Activated CD4-positive, alpha-beta memory T cell treated with anti-CD3 and anti-CD28 coated beads for 36 hours (primary cell): Measurements from ENCODE around the gene HDHD2. TPM values are rescaled to one million over a fixed set of nuclear protein-coding genes. Genes with fewer than 3 reads are reported as not detected.
"Not testable (repeated sequence)": the region's sequence is repeated elsewhere in the genome, so short reads cannot be mapped to it uniquely, and the experiment has no call there.

Source experiments
- CTCF ChIA-PET: fragments of 350-600 bp; sonication (Branson Sonifier 250); formaldehyde crosslinking; loops from one replicate; lab custom pipeline; 2021; ENCODE audit warnings: antibody characterized with exemption, inconsistent platforms; lab: Charles Lee
- POLR2A ChIA-PET: fragments of 350-600 bp; sonication (Branson Sonifier 250); formaldehyde crosslinking; loops from one replicate; lab custom pipeline; 2021; ENCODE audit warnings: antibody characterized with exemption; lab: Charles Lee
- DNase-seq: peaks from one replicate; pipeline ENCODE4 v3.0.0-alpha.2; 2020
- H3K27ac Mint-ChIP-seq: one replicate; pipeline ENCODE4 v1.8.0; 2021; ENCODE audit warnings: mixed read lengths
- H3K27me3 Mint-ChIP-seq: one replicate; pipeline ENCODE4 v1.8.0; 2021; ENCODE audit warnings: mixed read lengths
- H3K36me3 Mint-ChIP-seq: one replicate; pipeline ENCODE4 v1.8.0; 2021; ENCODE audit warnings: mixed read lengths
- H3K4me1 Mint-ChIP-seq: one replicate; pipeline ENCODE4 v1.8.0; 2021; ENCODE audit warnings: low read depth, mixed read lengths
- H3K4me3 Mint-ChIP-seq: one replicate; pipeline ENCODE4 v1.8.0; 2021; ENCODE audit warnings: mild to moderate bottlenecking, mixed read lengths
- H3K9me3 Mint-ChIP-seq: one replicate; pipeline ENCODE4 v1.8.0; 2021; ENCODE audit warnings: mixed read lengths
- intact Hi-C: fragments of 100-400 bp; cut with micrococcal nuclease; formaldehyde crosslinking; loops from one replicate; pipeline ENCODE4 v1.15.1; 2023
- total RNA-seq, 2 experiments: library from RNA; stranded (reverse); gene quantifications; one replicate each; pipeline ENCODE4 v1.2.3, GENCODE V29; 2021

HDHD2 gene, protein sequence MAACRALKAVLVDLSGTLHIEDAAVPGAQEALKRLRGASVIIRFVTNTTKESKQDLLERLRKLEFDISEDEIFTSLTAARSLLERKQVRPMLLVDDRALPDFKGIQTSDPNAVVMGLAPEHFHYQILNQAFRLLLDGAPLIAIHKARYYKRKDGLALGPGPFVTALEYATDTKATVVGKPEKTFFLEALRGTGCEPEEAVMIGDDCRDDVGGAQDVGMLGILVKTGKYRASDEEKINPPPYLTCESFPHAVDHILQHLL
- 10 to 100 TPM; 26.4 to 32.9 TPM for total RNA-seq

- peaks cover 11% of the 10 kb centered on the region for H3K36me3 Mint-ChIP-seq
- no peaks in the 10 kb centered on the region for H3K27me3 Mint-ChIP-seq
- ChIA-PET CTCF (interaction anchor here (0.7 to 2.3 kb wide), 5 partner anchors 9 to 55 kb away, joined by 3 to 12 read pairs (median 3); no protein-coding TSS in a partner anchor), POLR2A (interaction anchor here (0.5 to 1.1 kb wide), 6 partner anchors 13 to 1301 kb away, joined by 3 to 8 read pairs (median 3); partner anchors contain the start of genes KATNAL2 and PIAS2)
- H3K4me1 Mint-ChIP-seq: peaks cover 33% of the 10 kb centered on the region
- intact Hi-C loops: loop anchor here (1.0 to 2.0 kb wide), 4 partner anchors 26 to 781 kb away; partner anchors contain the start of genes IER3IP1, KATNAL2, PIAS2 and SMAD2
- H3K9me3 Mint-ChIP-seq: no peaks in the 10 kb centered on the region
- peak; percentile 88 for DNase-seq
- peak within 1 kb of the TSS; percentile 91 for H3K27ac Mint-ChIP-seq
- H3K4me3 Mint-ChIP-seq: peak within 1 kb of the TSS; percentile 89
These were observed at the start of gene HDHD2 for GRCh38 chr18:47150029-47150823. HDHD2 (minus strand) TSS chr18:47150500; CDS start chr18:47136439, 14,061 bp downstream.

GRCh38 chr18:47195961-47196360 lies 45.7 kb upstream of the HDHD2 start:
- H3K27ac Mint-ChIP-seq, H3K4me3 Mint-ChIP-seq, H3K4me1 Mint-ChIP-seq, H3K36me3 Mint-ChIP-seq, POLR2A ChIA-PET, intact Hi-C loops, H3K9me3 Mint-ChIP-seq, DNase-seq: not testable (repeated sequence)
- CTCF ChIA-PET: interaction anchor here (0.7 kb wide), 1 partner anchor 275 kb away, joined by 3 read pairs; no protein-coding TSS in a partner anchor
- H3K27me3 Mint-ChIP-seq: peaks cover 18% of the 10 kb centered on the region

- ChIA-PET CTCF (no interaction called here), POLR2A (no interaction called here)
- Mint-ChIP-seq H3K27me3 (peaks cover 24% of the 10 kb centered on the region), H3K9me3 (no peaks in the 10 kb centered on the region), H3K4me1 (no peaks in the 10 kb centered on the region), H3K4me3 (no peak overlapping the region), H3K27ac (no peak overlapping the region), H3K36me3 (no peaks in the 10 kb centered on the region)
- no peak for DNase-seq
- intact Hi-C loops: no loop called here
These were observed 41.7 kb upstream of the HDHD2 start for GRCh38 chr18:47191961-47192360.

DNA sequence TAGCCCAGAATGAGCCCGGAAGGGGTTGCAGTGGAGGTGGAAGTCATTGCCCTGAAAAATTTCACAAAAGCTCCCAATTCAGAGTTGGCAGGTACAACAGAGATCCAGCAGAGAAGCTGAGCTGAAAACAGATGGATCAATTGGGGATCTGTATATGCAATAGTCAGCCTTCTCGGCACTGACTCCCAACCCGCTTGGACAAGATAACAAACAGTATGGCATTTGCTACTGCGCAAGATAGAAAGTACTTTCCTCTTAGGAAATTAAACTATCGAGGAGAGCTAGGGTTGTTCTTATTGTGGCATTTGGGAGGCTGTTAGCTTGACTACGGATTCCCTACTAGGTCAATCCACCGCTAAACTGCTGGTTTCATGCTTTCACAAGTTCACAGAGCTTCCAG lies 37.4 kb upstream of the HDHD2 start:
- Mint-ChIP-seq H3K36me3 (peaks cover 8% of the 10 kb centered on the region), H3K4me1 (no peaks in the 10 kb centered on the region), H3K9me3 (peaks cover 20% of the 10 kb centered on the region), H3K4me3 (no peak overlapping the region), H3K27me3 (peaks cover 15% of the 10 kb centered on the region), H3K27ac (no peak overlapping the region)
- ChIA-PET POLR2A (no interaction called here), CTCF (no interaction called here)
- no peak for DNase-seq
- intact Hi-C loops: no loop called here

- Mint-ChIP-seq H3K36me3 (peaks cover 8% of the 10 kb centered on the region), H3K4me1 (no peaks in the 10 kb centered on the region), H3K9me3 (peaks cover 20% of the 10 kb centered on the region), H3K27ac (no peak overlapping the region), H3K27me3 (peaks cover 10% of the 10 kb centered on the region), H3K4me3 (no peak overlapping the region)
- ChIA-PET CTCF (no interaction called here), POLR2A (no interaction called here)
- peak; percentile 14 for DNase-seq
- intact Hi-C loops: no loop called here
These were observed 34.2 kb upstream of the HDHD2 start for GRCh38 chr18:47184419-47185050.

DNA sequence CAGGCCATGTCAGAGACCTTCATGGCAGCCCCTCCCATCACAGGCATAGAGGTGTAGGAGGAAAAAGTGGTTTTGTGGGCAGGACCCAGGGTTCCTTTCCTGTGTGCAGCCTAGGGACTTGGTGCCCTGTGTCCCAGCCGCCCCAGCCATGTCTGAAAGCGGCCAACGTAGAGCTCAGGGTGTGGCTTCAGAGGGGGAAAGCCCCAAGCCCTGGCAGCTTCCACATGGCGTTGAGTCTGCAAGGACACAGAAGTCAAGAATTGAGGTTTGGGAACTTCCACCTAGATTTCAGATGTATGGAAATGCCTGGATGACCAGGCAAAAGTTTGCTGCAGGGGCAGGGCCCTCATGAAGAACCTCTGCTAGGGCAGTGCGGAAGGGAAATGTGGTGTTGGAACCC lies 31.9 kb upstream of the HDHD2 start:
- intact Hi-C loops, H3K27me3 Mint-ChIP-seq, H3K4me1 Mint-ChIP-seq, CTCF ChIA-PET, H3K36me3 Mint-ChIP-seq, H3K27ac Mint-ChIP-seq, H3K4me3 Mint-ChIP-seq, DNase-seq, POLR2A ChIA-PET: not testable (repeated sequence)
- H3K9me3 Mint-ChIP-seq: peaks cover 20% of the 10 kb centered on the region

DNA sequence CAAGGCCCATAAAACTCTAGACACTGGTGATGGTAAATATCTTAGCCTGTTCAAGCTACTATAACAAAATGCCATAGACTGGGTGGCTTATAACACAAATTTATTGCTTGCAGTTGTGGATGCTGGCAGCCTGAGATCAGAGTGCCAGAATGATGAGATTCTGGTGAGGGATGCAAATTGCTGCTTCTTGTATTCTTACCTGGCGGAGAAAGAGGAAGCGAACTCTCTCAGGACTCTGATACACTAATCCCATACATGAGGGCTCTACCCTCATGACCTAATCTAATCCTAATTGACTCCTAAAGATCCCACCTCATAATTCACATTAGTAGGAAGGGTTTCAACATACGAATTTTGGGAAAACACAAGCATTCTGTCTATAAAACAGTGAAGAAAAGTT lies 30.5 kb upstream of the HDHD2 start:
- Mint-ChIP-seq H3K27me3 (peaks cover 3% of the 10 kb centered on the region), H3K9me3 (peaks cover 17% of the 10 kb centered on the region), H3K36me3 (peaks cover 8% of the 10 kb centered on the region), H3K27ac (no peak overlapping the region), H3K4me3 (no peak overlapping the region), H3K4me1 (peaks cover 2% of the 10 kb centered on the region)
- intact Hi-C loops: no loop called here
- no peak for DNase-seq
- ChIA-PET CTCF (no interaction called here), POLR2A (no interaction called here)

DNA sequence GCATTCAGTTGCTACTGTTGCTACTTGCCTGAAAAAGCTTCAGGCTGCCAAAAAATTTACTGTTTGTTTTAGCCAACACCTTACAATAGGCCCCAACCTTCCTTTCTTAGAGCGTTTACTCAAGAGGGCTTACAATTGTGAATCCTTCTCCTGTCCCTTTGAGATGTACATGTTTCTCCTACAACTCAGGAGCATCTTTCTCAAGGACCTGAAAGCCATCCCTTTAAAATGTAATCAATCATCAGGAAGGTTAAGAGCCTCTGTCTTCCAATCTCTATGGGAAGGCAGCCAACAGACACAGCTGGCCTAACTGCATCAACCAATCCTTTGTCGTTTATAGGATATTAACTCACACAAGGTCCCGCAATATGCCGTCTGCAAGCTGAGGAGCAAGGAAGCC lies 29.2 kb upstream of the HDHD2 start:
- Mint-ChIP-seq H3K4me3 (no peak overlapping the region), H3K4me1 (peaks cover 2% of the 10 kb centered on the region), H3K27me3 (peaks cover 3% of the 10 kb centered on the region), H3K36me3 (peaks cover 3% of the 10 kb centered on the region), H3K9me3 (peaks cover 6% of the 10 kb centered on the region), H3K27ac (no peak overlapping the region)
- intact Hi-C loops: loop anchor here (10.0 kb wide), 1 partner anchor 265 kb away; the partner anchor contains the start of genes KATNAL2 and PIAS2
- DNase-seq: no peak
- CTCF ChIA-PET: no interaction called here
- POLR2A ChIA-PET: no interaction called here

DNA sequence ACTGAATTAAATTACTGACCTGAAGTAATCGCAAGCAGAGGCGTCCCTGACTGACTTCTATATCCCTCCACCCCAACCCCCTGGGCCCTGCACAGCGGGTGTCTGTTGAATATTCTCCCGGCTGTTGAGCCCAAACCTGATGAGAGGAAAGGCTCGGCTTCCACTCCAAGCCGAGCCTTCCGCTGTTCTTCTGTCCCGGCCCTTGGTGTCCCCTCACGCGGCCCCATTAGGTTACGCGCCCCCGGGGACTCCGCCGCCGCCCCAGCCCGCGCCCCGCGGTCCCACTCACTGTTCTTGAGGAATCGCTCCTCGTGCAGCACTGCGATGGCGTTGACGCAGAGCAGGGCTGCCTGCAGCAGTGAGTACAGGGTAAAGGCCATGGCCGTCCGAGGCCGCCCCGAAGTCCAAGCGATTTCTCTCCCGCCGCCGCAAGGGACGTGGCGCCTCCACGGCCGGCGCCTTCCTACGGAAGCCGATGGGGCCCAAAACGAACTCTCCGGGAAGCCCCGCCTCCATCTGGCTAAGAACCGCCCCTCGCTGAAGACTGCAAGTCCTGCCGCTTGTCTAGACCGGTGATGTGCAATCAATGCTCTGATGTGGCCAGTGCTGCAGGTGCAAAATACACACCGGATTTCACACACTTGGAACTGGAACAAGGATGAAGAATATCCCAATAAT lies 25.7 kb upstream of the HDHD2 start, which contains the start of gene IER3IP1:
TSS of gene IER3IP1 (minus strand) at position 467 of the 678 bp plus-strand sequence. CDS start at position 380, 87 bp downstream.
- Mint-ChIP-seq H3K27ac (peak within 1 kb of the TSS; percentile 66), H3K4me3 (no peak within 1 kb of the TSS), H3K36me3 (no peaks in the 10 kb centered on the region), H3K9me3 (no peaks in the 10 kb centered on the region), H3K27me3 (no peaks in the 10 kb centered on the region), H3K4me1 (peaks cover 2% of the 10 kb centered on the region)
- DNase-seq: peak; percentile 94
- ChIA-PET POLR2A (no interaction called here), CTCF (no interaction called here)
- intact Hi-C loops: loop anchor here (1.0 to 10.0 kb wide), 3 partner anchors 26 to 261 kb away; partner anchors contain the start of genes HDHD2, KATNAL2 and PIAS2

GRCh38 chr18:47175283-47175897 lies 25.1 kb upstream of the HDHD2 start:
- DNase-seq: no peak
- ChIA-PET POLR2A (interaction anchor here (1.0 kb wide), 1 partner anchor 55 kb away, joined by 4 read pairs; no protein-coding TSS in a partner anchor), CTCF (interaction anchor here (1.0 to 1.4 kb wide), 3 partner anchors 11 to 29 kb away, joined by 3 to 4 read pairs (median 3); no protein-coding TSS in a partner anchor)
- Mint-ChIP-seq H3K27me3 (no peaks in the 10 kb centered on the region), H3K4me3 (no peak overlapping the region), H3K27ac (peak overlapping the region; percentile 66), H3K36me3 (no peaks in the 10 kb centered on the region), H3K9me3 (no peaks in the 10 kb centered on the region), H3K4me1 (peaks cover 2% of the 10 kb centered on the region)
- intact Hi-C loops: loop anchor here (10.0 kb wide), 1 partner anchor 261 kb away; the partner anchor contains the start of genes KATNAL2 and PIAS2
